Measurements from ENCODE around the gene KLF16.
A peak's percentile ranks its signal among the peaks of the same experiment; 100 is the strongest.
"Not testable (repeated sequence)": the region's sequence is repeated elsewhere in the genome, so short reads cannot be mapped to it uniquely, and the experiment has no call there.

The KLF16 gene

DNA sequence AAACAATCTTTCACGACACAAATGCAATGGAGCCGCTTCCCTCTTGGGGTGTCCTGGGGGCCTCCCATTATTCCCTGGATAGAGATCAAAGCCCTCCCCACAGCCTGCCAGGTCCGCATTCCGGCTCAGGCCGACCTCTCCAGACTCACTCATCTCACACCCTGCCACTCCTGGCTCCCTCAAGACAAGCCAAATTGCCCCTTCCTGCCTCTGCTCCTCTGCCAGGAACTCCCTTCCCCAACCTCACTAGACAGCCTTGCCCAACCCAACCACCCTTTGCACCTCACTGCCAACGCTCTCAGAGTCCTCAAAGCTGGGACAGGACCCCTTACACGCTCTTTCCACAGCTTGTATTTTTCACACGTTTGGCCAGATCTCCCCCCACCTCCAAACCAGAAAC, 20.4 kb upstream of the KLF16 start:
- DNase-seq, result no peak

GRCh38 chr19:1882786-1883692, 19.7 kb upstream of the KLF16 start:
- DNase-seq, result no peak

GRCh38 chr19:1882089-1882785, 18.9 kb upstream of the KLF16 start:
- peak; percentile 50 to 54 for DNase-seq

GRCh38 chr19:1881393-1882088, 18.2 kb upstream of the KLF16 start:
- DNase-seq, result not testable (repeated sequence)

DNA sequence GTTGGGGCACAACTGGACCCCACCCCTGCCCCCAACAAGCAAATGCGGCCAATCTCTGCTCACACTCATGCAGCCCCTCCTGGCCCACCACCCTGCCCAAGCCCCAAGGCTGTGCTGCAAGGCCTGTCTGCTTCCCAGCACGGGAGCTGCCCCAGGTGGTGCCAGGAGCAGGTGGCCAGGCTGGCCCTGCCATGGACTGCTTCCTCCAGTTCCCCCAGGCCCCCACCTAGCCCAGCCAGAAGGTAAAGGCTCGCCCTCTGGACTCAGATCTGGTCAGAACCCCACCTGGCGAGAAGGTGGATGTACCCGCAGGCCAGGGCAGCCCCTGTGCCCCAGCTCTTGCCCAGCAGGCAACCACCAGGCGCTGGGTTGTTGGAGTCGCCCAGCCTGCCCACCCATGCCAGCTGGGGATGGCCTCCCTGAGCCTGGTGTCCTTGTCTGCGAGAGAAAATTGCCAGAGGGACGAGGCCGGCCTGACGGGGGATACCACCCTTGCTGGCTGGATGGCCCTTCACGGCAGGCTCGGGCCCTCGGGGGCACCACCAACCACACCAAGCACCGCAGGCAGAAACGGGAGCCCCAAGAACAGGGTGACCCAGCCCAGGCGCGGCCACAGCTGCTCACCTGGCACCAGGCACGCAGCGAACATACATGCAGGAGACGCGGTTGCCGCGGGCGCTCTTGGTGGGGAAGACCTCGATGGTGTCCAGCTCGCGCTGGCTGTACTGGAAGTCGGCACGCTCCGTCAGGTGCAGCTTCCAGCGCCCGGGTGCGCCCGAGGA, 17.4 kb upstream of the KLF16 start:
- DNase-seq, result no peak

DNA sequence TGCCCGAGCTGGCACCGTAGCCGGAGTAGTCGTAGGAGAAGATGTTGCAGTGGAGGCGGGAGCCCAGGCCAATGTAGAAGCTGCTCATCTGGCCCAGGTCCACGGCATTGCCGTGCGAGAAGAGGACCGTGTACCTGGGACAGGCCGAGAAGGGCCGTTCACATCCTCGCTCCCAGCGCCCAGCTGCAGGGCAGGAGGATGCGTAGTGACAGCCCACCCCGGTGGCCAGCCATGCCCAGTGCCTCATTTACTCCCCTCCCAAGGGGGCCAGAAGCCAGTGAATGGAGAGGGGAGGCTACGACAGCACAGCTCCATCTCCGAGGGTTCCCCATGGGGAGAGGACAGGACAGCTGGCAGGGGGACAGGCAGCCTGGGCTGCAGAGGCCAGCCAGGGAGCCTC, 16.6 kb upstream of the KLF16 start:
- not testable (repeated sequence) for DNase-seq

DNA sequence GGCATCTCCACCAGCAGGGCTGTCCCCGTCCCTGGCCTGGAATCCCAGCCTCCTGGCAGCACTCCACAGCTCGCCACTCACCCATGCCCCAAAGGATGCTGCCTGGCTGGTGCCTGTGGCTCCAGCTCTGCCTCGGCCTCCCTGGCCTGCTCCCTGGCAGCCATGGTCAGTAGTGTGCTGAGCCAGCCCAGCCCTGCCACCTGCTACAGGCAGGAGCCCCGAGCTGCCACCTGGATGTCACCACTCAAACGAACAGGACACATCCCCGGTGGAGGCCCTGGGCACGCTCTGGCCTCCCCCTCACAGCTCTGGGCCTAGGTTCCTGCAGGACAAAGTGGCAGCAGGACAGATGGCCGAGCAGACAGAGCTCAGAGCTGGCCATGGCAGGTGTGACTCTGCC, 15.2 kb upstream of the KLF16 start:
- not testable (repeated sequence) for DNase-seq

DNA sequence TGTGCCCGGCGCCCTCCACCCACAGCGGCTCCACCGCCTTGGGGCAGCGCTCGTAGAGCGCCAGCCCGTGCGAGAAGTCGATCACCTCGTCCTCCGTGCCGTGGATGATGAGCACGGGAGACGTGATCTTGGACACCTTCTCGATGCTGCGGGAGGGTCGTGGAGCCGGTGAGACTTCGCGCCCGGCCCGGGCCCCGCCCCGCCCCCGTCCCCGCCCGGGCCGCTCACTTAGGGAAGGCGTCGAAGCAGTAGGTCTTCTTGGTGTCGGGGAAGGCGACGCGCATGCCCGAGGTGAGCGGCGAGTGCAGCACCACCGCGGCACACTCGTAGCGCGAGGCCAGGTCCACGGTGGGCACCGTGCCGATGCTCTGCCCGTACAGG, 13.9 kb upstream of the KLF16 start:
- DNase-seq, result not testable (repeated sequence)

DNA sequence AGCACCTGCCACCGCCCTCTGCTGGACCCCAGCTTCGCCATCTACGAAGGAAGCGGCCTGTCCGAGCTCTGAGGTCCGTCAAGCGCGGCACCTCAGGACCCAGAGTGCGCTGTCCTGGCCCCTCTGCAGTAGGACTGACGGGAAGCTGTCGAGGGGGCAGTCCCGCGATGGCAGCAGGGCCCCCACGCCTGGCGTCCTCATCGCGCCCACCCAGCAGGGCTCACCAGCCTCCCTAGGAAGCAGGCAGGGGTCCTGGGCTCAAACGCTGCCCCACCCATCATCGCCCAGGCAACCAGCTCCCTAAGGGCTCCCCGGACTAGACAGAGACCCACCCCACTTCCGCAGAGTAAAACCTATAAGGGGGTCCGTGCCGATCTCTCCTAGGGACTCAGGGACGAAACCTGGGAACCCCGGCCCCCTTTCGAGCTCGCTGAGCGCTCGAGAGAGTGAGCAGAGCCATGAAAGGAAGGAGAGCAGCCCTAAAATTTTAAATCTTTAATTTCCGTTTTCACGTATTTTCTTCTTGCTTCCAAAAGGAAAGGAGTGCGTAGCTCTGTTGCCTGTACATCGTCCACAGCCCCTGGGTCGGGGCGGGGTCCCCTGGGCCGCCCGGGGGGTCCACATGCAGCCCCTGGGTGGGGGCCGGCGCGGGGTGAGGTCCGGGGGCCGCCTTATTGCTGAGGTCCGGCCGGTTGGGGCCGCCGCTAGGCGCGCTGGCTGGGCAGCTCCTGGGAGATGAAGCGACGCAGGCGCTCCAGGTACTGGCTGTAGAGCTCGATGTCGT, 13.3 kb upstream of the KLF16 start:
- not testable (repeated sequence) for DNase-seq

- DNase-seq, result peak; percentile 75 to 76
These were observed 12.5 kb upstream of the KLF16 start for GRCh38 chr19:1875646-1876495.

DNA sequence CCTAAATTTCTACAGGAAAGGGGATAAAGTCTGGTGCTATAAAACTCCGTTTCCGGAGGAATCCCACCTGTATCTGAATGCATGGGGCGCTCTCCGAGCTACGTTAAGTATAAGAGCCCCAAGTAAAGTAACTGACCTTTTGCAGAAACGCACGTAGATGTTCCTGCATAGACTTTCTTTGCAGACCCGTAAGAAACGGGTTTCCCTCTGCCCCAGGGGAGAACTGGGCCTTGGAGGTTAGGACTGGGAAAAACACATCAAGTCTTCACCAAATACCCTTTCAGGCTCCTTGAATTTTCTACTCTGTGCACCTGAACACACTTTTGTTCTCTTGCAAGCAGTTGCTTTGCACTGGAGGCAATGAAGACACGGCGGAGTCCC, 11.9 kb upstream of the KLF16 start:
- not testable (repeated sequence) for DNase-seq

- no peak for DNase-seq
These were observed 11.3 kb upstream of the KLF16 start for GRCh38 chr19:1874554-1875185.

DNA sequence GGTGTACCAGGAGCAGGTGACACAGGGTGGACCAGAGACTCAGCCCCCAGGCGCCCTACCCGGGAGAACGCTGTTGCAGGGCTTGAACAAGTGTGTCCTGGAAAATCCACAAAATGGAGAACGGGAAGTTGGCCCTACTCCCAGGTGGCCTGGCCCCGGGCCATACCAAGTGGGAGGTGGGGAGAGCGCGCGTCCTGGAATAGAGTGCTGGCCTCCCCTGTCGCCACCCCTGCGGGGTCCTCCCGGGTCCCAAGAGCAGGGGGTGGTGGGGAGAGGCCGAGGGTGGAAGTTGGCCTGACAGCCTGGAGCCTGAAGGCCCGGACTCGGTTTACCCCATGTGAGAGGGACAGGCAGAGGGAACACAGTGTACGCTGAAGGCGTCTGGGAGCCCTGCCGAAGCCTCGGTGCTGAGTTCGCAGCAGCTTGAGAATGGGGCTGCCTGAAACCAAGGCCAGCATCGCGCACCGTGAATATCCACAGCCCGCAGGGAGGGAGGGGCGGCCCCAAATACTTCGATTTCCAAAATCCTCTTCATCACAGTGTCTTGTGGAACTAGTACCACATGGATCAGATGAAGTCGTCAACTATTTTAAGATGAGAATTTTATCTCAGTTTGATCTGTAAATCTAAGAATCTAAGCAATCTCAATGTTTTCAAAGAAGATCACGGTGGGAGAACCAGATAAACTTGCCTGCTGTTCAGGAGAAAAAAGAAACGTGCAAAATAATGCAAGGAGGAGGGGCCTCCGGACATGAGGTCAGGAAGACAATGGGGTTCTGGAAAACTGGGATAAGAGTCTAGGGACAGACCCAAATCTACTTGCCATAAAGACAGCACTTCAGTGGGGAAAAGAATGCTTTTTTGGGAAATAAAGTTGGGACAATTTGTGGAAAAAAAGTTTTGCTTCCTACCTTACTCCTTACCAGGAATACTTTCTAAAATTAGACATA, 10.4 kb upstream of the KLF16 start:
- no peak for DNase-seq

DNA sequence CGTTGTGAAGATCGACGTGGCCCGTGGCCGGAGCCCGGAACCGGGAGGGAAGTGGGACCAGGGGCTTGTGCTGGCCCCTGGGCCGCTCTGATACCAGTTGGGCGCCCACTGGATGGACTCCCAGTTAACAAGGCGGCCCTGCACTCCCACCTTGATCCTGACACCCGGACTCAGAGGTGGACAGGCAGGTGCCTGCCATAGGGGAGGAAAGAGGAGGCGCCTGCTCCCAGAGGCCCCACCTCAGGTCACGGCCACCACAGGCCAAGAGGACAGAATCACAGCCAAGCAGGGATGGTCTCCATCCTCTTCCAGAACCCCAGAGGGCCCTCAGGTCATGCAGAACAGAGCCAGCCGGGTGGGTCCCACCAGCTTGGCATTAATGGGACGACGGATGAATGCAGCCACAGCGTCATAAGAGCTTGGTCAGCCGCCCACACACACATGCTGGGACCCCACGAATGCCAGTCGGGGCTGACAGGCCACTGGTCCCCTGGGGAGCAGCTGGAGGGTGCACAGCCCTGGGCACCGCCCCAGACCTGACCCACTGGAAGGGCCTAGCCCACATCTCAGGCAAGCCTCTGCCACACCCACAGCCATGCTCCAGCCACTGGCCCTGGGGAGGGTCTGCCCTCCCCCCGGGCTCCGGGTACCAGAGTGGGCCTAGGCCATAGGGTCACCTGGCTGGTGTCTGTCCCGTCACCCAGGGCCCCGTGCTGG, 9.6 kb upstream of the KLF16 start:
- no peak for DNase-seq

DNA sequence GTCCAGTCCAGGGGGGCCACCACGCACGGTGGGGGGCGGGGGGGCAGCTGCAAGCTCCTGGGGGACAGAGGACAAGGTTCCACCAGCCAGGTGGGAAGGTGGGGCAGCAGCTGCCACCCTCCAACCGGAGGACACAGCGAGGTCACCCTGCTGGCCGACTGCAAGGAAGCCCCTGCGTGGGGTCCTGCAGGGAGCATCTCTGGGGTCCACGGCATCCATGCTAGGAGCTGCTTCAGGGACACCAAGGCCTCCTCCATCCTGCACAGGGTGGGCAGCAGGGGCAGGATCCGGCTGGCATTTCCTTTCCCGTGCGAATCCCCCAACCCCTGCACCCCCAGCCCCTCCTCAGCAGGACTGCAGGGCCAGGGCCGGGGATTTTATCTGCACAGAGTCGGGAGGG, 8.3 kb upstream of the KLF16 start:
- DNase-seq, result no peak

DNA sequence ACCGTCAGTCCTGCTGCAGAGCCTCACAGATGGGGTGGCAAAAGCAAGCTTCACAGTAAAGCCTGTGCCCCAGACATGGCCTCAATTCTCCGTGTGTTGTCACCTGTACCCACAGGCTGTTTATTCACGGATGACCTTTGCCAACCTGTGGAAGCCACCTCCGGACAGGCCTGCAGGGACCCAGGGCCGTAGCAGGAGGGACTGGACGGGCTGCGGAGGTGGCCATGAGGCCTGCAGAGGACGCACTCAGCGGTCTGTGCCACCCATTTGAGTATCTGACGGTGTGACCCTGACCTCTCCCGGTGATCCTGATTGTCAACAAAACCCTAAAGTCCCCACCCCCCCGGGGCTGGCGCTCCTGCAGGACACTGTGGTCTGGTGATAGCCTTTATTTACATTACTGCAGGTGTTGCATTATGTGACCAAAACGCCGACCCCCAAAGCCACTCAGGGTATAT, 7.8 kb upstream of the KLF16 start:
- no peak for DNase-seq

DNA sequence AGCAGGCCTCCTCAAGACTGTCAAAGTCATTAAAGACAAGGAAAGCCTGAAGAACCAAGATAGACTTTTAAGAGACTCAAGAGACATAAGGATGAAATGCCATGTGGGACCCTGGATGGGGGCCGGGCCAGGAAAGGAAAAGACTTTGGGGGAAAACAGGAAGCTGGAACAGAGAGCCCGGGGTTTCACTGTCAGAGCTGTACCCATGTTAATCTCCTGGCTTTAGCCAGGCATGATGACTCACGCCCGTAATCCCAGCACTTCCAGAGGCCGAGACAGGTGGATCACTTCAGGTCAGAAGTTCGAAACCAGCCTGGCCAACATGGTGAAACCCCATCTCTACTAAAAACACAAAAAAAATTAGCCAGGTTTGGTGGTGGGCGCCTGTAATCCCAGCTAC, 5.6 kb upstream of the KLF16 start:
- no peak for DNase-seq

- DNase-seq, result no peak
These were observed 4.0 kb upstream of the KLF16 start for GRCh38 chr19:1867349-1867724.
